GM10266 (cell line): ENCODE measurements around the gene PLCD1.
"Not testable (repeated sequence)": the region's sequence is repeated elsewhere in the genome, so short reads cannot be mapped to it uniquely, and the experiment has no call there.

Experiments used
- DNase-seq: peaks from one replicate; pipeline ENCODE4 v3.0.0; 2012; ENCODE audit errors: extremely low spot score
- TF ChIP-seq, protein P1 (sequence below): IDR thresholded peaks from 2 replicates; pipeline ENCODE4 v1.5.1; 2012; ENCODE audit warnings: mild to moderate bottlenecking, low read depth; ENCODE audit not compliant: control insufficient read depth, insufficient read depth; ENCODE audit errors: missing control alignments

Gene PLCD1

DNA sequence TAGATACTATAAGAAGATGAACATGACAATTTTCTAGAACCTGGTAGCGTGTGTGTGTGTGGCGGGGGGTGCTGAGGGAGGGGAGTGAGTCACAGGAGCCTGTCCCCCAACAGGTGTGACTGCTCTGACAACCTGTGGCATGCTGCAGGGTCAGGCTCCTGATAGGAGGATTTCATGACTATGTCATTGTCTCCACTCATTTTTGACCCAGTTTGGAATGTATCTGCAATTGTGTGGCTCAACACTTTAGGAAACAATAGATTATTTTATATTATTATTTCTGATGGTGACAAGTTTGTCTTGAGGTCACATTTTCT, 48.1 kb downstream of the PLCD1 start:
- DNase-seq = no peak
- TF ChIP-seq, protein P1, sequence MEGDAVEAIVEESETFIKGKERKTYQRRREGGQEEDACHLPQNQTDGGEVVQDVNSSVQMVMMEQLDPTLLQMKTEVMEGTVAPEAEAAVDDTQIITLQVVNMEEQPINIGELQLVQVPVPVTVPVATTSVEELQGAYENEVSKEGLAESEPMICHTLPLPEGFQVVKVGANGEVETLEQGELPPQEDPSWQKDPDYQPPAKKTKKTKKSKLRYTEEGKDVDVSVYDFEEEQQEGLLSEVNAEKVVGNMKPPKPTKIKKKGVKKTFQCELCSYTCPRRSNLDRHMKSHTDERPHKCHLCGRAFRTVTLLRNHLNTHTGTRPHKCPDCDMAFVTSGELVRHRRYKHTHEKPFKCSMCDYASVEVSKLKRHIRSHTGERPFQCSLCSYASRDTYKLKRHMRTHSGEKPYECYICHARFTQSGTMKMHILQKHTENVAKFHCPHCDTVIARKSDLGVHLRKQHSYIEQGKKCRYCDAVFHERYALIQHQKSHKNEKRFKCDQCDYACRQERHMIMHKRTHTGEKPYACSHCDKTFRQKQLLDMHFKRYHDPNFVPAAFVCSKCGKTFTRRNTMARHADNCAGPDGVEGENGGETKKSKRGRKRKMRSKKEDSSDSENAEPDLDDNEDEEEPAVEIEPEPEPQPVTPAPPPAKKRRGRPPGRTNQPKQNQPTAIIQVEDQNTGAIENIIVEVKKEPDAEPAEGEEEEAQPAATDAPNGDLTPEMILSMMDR = no peak

DNA sequence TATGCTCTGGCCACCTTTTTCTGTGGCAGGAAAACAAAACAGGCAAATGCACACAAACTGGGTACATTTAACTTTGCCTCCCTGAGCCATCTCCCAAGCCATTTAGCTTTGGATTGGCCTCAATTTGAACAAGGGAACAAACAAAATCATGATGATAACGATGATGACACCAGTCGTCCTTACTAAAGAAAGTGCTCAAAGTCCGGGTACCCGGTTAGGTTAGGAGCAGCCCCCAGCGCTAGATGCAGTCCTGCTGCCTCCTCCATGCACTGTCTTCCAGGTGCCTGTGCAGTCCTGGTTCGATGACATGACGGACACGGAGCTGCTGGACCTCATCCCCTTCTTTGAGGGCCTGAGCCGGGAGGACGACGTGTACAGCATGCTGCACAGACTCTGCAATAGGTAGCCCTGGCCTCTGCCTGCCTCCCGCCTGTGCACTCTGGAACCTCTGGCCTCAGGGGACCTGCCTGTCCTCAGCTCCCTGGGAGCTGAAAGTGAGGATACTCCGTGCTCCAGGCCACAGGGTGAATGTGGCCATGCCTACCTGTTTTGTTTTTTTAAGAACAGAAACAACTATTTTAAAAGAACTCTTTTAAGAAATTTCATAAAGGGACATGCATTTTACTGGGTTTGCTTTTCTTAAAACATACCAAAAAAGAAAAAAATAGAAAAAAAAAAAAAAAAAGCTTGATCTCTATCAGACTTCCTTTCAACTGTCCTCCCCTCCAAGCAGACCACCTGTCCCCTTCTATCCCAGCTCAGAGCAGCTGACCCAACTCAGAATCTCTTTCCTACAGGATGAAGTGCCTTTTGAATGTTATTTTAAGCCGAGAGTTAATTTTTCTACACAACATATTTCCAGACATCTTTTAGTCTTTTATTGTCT, 48.7 kb downstream of the PLCD1 start:
- TF ChIP-seq, protein P1 = no peak
- no peak for DNase-seq

DNA sequence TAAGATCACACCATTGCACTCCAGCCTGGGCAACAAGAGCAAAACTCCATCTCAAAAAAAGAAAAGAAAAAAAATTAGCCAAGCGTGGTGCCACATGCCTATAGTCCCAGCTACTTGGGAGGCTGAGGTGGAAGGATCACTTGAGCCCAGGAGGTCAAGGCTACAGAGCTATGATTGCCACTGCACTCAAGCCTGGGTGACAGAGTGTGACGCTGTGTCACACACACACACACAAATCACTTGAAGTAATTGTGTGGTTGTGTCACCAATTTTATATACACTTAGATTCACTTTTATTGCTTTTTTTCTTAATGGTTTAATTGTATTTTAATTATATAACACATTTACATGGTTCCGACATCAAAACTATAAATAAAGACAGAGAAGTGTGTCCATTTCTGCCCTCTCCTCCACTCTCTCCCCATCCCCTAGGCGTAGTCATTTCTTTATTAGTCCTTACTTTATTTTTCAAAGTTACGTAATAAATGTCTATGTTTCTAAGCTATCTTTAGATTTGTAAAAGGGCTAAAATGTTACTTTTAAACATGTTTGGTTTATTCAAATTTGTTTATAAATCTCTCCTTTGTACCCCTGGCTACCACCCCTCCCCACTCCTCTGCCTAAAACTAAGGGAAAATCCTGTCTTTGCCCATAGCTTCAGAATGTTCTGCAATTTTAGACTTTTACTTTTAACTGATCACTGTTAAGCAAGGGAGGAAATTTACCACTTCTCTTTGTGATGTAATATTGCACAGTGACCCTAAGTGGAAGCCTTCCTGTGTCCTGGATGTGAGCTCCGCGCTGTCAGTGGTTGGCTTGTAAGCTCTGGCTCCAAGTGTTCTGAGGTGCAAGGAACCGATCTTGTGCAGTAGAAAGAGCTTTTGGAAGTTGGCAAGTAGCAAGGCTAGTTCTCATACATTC, 49.6 kb downstream of the PLCD1 start:
- TF ChIP-seq, protein P1 = no peak

DNA sequence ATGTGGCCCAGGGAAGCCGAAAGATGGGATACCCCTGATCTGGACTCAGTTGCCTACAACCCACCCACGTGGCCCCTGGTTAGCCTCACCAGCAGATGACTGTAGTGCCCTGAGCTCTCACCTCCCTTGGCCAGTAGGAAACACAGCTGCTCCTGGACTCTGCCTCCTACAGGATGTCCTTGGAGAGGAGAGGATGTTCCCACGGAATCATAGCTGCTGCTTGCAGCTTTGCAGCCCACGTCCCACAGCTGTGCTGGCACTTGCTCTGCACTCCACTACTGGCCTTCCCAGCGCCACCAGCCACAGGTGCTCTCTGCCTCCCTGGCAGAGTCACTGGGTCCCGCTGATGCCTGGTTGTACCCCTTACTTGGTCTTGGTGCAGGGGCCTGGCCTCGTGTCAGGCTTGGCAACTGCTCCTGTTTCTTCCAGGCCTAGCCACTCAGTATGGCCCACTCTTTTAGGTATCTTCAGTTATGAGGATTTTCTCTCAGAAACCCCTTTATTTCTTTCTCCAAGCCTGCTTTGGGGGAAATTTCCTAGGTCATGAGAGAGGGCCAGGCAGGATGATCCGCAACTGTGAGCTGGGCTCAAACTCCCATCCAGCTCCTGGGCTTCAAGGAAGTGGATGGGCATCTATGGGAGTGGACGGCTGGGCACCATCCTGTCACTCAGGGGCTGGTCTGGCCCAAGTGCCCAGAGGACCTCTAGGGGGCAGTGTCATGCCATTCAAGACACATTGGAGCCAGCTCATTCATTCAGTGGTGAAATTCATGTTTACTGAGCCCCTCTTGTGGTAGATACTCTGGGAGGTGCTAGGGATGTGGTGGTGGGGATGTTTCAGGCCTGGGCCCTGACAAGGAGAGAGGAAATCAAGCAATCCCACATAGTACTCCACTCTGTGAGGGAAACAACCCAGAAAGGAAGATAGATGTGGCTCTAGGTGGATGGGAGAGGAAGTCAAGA, 55.0 kb downstream of the PLCD1 start:
- TF ChIP-seq, protein P1 = peak; percentile 94
- peak; percentile 72 for DNase-seq

More for the DNA sequence above, 49.6 kb downstream of the PLCD1 start:
- DNase-seq = no peak

DNA sequence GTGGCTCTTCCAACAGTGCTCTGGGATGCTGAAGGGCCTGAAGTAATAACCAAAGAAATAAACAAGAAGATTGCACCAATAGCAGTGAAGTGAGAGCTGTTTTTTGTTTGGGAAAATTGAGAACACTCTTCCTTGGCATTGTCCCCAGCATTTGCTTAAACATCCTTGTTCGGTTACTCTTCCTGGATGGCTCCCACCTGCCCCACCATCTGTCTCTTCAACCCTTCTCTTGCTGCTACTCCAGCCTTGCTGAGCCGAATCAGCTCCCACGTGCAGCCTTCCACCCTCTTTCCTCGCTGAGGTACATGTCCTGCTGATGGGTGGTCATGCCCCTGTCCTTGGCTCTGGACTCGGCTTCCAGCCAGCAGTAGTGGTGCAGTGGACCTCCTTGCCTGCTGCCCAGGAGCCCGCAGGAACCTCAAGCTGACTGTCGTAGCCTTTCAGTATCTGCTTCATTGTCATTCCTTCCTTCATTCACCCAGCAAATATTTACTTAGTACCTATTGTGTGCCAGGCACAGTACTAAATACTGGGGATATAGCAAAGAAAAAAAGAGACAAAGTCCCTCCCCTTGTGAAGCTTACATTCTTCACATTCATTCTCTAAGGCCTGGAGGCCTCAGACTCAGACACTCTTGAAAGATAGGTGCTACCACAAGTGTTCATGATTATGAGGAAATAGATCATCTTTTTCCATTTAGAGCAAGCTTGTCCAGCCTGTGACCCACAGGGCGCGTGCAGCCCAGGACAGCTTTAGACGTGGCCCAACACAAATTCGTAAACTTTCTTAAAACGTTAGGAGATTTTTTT, 56.0 kb downstream of the PLCD1 start:
- TF ChIP-seq, protein P1 = no peak
- no peak for DNase-seq

DNA sequence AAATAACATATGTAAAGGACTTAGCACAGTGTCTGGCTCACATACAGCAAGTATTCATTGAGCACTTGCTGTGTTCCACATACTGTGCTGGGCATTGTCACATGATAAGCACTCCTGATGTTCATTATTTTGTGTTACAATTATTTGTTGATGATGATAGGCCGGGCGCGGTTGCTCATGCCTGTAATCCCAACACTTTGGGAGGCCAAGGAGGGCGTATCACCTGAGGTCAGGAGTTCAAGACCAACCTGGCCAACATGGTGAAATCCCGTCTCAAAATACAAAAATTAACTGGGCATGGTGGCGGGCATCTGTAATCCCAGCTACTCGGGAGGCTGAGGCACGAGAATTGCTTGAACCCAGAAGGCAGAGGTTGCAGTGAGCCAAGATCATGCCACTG, 57.4 kb downstream of the PLCD1 start:
- not testable (repeated sequence) for DNase-seq

DNA sequence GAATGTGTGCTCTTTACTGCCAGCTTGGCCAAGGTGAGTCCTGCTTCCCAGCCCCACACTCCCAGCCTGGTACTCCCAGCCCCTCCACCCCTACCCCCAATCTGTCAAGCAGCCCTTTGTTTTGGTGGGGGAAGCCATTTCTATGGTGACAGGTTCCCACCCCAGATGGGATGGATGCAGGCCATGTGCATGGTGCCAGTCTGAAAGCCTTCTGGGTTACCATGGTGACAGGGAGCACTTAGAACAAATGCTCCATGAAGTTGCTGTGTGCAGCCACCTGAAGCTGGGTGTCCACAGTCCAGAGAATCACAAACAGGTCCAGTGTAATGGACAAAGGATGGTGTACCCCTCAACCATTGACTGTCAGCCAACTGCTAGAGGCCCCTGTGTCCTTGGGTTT, 58.0 kb downstream of the PLCD1 start:
- TF ChIP-seq, protein P1 = no peak
- no peak for DNase-seq
